VCaP (cell line): ENCODE measurements around the gene PRC1.

Source experiments
- H3K27ac ChIP-seq: fragments of 450-650 bp; 2 replicates; pipeline ENCODE4 v1.5.1; 2017
- CTCF ChIP-seq: fragments of 450-650 bp; conservative IDR thresholded peaks from 2 replicates; pipeline ENCODE4 v1.5.1; 2017; ENCODE audit warnings: mild to moderate bottlenecking, moderate library complexity

PRC1 gene

GRCh38 chr15:90970274-90970673, 24.1 kb downstream of the PRC1 start:
- no peak overlapping the region for H3K27ac ChIP-seq
- no peak for TF ChIP-seq CTCF

DNA sequence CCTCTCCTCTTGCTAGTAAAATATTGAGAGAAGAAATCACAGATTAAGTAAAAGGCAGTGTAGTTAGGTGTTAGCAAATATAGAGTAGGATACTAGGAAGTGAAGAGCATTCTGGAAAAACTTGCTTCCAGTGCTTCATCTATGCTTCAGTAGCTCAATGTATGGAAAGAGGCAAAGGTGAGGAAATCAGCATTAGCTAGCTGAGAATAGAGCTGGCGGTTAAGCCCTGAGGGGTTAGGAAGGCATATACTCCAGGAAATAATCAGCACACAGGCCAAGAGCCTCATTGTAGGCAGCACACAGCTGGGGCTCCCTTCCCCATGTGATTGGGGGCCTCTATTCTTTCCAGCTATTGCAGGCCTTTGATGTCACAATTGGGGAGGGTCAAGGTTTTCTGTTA, 25.9 kb downstream of the PRC1 start:
- TF ChIP-seq CTCF: no peak
- H3K27ac ChIP-seq: no peak overlapping the region

DNA sequence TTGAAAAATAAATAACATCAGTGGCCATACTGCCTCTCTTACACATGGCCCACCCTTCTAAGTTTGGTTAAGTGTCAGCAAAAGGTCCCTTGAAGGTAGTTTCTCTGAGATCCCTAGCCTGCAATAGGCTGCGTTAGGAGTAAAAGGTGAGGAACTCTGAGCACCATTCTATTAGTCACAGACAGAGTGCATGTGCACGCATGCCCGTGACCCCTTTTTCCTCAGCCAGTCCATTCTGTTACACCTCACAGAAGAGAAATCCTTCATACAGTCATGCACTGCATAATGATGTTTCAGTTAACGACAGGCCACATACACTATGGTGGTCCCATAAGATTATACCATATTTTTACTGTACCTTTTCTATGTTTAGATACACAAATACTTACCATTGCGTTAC, 27.1 kb downstream of the PRC1 start:
- no peak for TF ChIP-seq CTCF
- H3K27ac ChIP-seq: no peak overlapping the region

- H3K27ac ChIP-seq: no peak overlapping the region
- no peak for TF ChIP-seq CTCF
Measured at GRCh38 chr15:90966262-90966661, 28.1 kb downstream of the PRC1 start.

GRCh38 chr15:90962021-90962420, 32.3 kb downstream of the PRC1 start:
- 0 out of 2 replicates have a peak overlapping the region, but pooled peaks have one; percentile 56 for H3K27ac ChIP-seq
- no peak for TF ChIP-seq CTCF

DNA sequence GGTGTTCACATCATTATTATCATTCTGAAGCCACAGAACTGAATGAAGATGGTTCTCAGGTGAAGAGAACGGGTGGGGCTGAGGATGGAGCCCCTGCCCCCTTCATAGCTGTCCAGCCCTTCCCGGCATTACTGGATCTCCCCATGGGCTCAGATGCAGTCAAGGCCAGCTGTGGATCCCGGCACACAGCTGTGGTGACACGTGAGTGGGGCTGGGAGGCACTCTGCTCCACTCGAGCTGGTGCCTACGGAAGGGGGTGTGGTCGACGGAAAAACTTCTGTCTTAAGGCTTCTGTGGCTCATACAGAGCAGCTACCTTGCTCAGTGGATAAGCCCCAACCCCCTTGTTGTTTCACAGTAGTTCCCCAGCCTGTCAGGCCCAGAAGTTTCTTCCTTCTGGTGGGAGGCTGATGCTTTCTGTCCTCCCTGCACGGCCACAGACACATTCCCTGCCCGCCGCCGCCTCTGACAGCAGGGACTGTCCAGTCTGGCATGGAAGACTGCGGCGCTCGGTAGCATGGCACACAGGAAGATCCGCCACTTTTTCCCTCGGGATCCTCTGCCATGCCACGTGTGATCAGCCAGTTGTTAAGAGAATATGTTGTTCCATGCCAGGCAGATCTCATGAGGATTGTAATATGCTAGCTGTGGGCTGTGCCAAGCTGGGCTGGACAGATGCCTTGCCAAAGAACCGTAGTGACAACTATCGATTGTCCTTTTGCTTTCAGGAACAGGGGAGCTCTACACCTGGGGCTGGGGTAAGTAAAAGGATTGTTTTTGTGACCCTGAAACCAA, 33.8 kb downstream of the PRC1 start:
- H3K27ac ChIP-seq: peak overlapping the region; percentile 56

DNA sequence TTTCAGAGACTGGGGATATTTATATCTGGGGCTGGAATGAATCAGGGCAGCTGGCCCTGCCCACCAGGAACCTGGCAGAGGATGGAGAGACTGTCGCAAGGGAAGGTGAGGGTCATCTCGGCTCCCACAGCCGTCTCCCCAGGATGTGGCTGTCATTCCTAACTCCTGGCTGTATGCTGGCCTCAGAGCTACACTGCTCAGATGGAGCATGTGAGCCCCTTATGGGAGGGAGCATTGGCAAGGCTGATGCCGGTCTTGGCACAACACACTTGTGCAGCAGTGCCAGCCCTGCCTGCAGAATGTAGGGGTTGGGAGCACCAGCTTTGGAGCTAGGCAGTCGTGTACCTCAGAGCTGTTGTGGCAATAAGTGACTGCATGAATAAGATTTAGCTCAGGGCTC, 34.4 kb downstream of the PRC1 start:
- no peak for TF ChIP-seq CTCF
- H3K27ac ChIP-seq: peak overlapping the region; percentile 56

More for the DNA sequence above, 33.8 kb downstream of the PRC1 start:
- TF ChIP-seq CTCF: no peak
